ENCODE results near the gene TET3. TPM values are rescaled to one million over a fixed set of nuclear protein-coding genes. Genes with fewer than 3 reads are reported as not detected.

Gene TET3
- total and polyA plus RNA-seq, 2 of the 8 experiments (the other 6 are each of a cell fraction or from before 2014, with no cell fraction given) = 4.5 to 21.1 TPM

- no peak for FAIRE-seq
- TF ChIP-seq CBX5 (IDR thresholded peaks at IDR 0.05; ENCODE audit: low read depth, low read length) = no peak
- TF ChIP-seq POU5F1 (IDR thresholded peaks at IDR 0.05; ENCODE audit: low read depth, low read length) = no peak
- no peak for TF ChIP-seq RAD21 (IDR thresholded peaks at IDR 0.05 in 1 of 2, conservative IDR thresholded peaks at IDR 0.05 in 1 of 2; ENCODE audit: low read depth in 2 of 2, low read length in 2 of 2)
- TF ChIP-seq SIX5 (IDR thresholded peaks at IDR 0.05; ENCODE audit: low read depth, low read length) = no peak
- TF ChIP-seq SRF (IDR thresholded peaks at IDR 0.05; ENCODE audit: low read depth, low read length) = no peak
- no peak for TF ChIP-seq SUZ12 (IDR thresholded peaks at IDR 0.05; ENCODE audit: low read length)
- TF ChIP-seq KDM5A (IDR thresholded peaks at IDR 0.05; ENCODE audit: low read length) = no peak
- TF ChIP-seq ATF2 (IDR thresholded peaks at IDR 0.05; ENCODE audit: low read length) = no peak
- no peak for TF ChIP-seq CEBPB (IDR thresholded peaks at IDR 0.05; ENCODE audit: low read depth, low read length)
- TF ChIP-seq NANOG (IDR thresholded peaks at IDR 0.05; ENCODE audit: insufficient read depth, low read depth, low read length, poor library complexity, severe bottlenecking) = no peak
- no peak for TF ChIP-seq ASH2L (IDR thresholded peaks at IDR 0.05; ENCODE audit: low read length)
- no peak for TF ChIP-seq SP2 (IDR thresholded peaks at IDR 0.05; ENCODE audit: low read length)
- TF ChIP-seq RXRA (IDR thresholded peaks at IDR 0.05; ENCODE audit: insufficient read depth, low read depth, low read length) = no peak
Observed at GRCh38 chr2:73979021-73979420, 5.7 kb upstream of the TET3 start.

More at GRCh38 chr2:73979021-73979420, 5.7 kb upstream of the TET3 start:
- H3K4me2 ChIP-seq (ENCODE audit: insufficient read depth in 1 of 2, low read depth in 2 of 2, low read length in 2 of 2) = no peak overlapping the region; a peak in 1 of 4 replicates
- ChIA-PET POLR2A (ENCODE audit: partially characterized antibody) (interaction anchor here (0.8 to 1.7 kb wide), 3 partner anchors 9 to 220 kb away, joined by 3 to 4 read pairs (median 3); partner anchors contain the start of gene MTHFD2), CTCF (ENCODE audit: partially characterized antibody) (interaction anchor here (0.6 to 1.1 kb wide), 2 partner anchors 17 to 68 kb away, joined by 3 read pairs; no protein-coding TSS in a partner anchor)
- peaks cover 14 to 41% (median 33%) of the 10 kb centered on the region in 4 experiments for H3K27me3 ChIP-seq (replicated peaks in 1 of 4; ENCODE audit: control insufficient read depth in 3 of 4, extremely low read depth in 1 of 4, insufficient read depth in 3 of 4, low read length in 3 of 4)
- H2AFZ ChIP-seq (ENCODE audit: low read length) = no peak overlapping the region
- H3K23me2 ChIP-seq (ENCODE audit: low read depth, low read length) = peaks cover 8% of the 10 kb centered on the region
- no peak overlapping the region for H2BK12ac ChIP-seq (ENCODE audit: low read depth, low read length)
- no peak overlapping the region for H2BK20ac ChIP-seq (ENCODE audit: low read length)
- peaks cover 5 to 11% (median 6%) of the 10 kb centered on the region in 4 experiments; a peak in 6 of 7 replicates for H3K4me1 ChIP-seq (replicated peaks in 1 of 4; ENCODE audit: control insufficient read depth in 3 of 4, insufficient read depth in 4 of 4, low read length in 3 of 4)
- H4K91ac ChIP-seq (replicated peaks; ENCODE audit: insufficient read length, low read length) = no peak overlapping the region
- H3K27ac ChIP-seq (ENCODE audit: low read depth, low read length) = no peak overlapping the region
- no peaks in the 10 kb centered on the region for H3K79me1 ChIP-seq (ENCODE audit: low read depth, low read length)
- no peak overlapping the region for H3K14ac ChIP-seq (ENCODE audit: insufficient read length)
- no peak overlapping the region for H2AK5ac ChIP-seq (ENCODE audit: low read depth, low read length)
- DNase-seq (ENCODE audit: low read depth in 1 of 2, low spot score in 2 of 2) = no peak
- no peak overlapping the region for H3K4me3 ChIP-seq (ENCODE audit: extremely low read depth in 1 of 4, insufficient read depth in 2 of 4, low read depth in 3 of 4, low read length in 4 of 4)
- no peak overlapping the region for H3K23ac ChIP-seq (ENCODE audit: insufficient read length)
- H3K18ac ChIP-seq (ENCODE audit: extremely low read depth, low read length) = no peak overlapping the region
- no peak overlapping the region for H2BK120ac ChIP-seq (replicated peaks; ENCODE audit: low read depth, low read length)
- H4K8ac ChIP-seq (ENCODE audit: extremely low read depth, insufficient read depth, low read length) = no peak overlapping the region
- peaks cover 0 to 4% of the 10 kb centered on the region in 2 experiments for H4K20me1 ChIP-seq (replicated peaks in 1 of 2; ENCODE audit: control insufficient read depth in 1 of 2, insufficient read depth in 2 of 2, low read length in 2 of 2)
- no peak overlapping the region for H4K5ac ChIP-seq (ENCODE audit: insufficient read length, low read depth, low read length)
- WGBS, 2 experiments (ENCODE audit: extremely low coverage in 1 of 2, insufficient coverage in 1 of 2, insufficient read length in 1 of 2, insufficient replicate concordance in 2 of 2, low coverage in 1 of 2, low lambda C conversion rate in 2 of 2, missing lambda C conversion rate in 1 of 2) = 52% methylated on average over 5 of the region's 5 CpGs; no CpG with 5 or more reads in 1 of the 2 experiments
- no peak overlapping the region for H3K4ac ChIP-seq (replicated peaks; ENCODE audit: insufficient read length, low read depth, low read length)
- no peaks in the 10 kb centered on the region for H3K9me3 ChIP-seq (ENCODE audit: insufficient read depth in 2 of 2, low read depth in 1 of 2, low read length in 1 of 2)
- no peaks in the 10 kb centered on the region for H3K36me3 ChIP-seq (ENCODE audit: control insufficient read depth in 2 of 4, insufficient read depth in 4 of 4, low read length in 3 of 4)
- H3K56ac ChIP-seq (replicated peaks; ENCODE audit: insufficient read length, low read depth, low read length) = no peak overlapping the region
- no peaks in the 10 kb centered on the region for H3K79me2 ChIP-seq (ENCODE audit: control insufficient read depth in 1 of 2, insufficient read depth in 2 of 2, low read length in 2 of 2)
- no peak overlapping the region for H2BK15ac ChIP-seq (ENCODE audit: low read length)
- H3K9ac ChIP-seq (replicated peaks in 1 of 4; ENCODE audit: extremely low read depth in 1 of 4, low read depth in 3 of 4, low read length in 3 of 4) = no peak overlapping the region
- no peak overlapping the region for H2BK5ac ChIP-seq (ENCODE audit: low read depth, low read length)

All from H1 (cell line).